ENCODE results near the gene LECT2.

LECT2 gene

GRCh38 chr5:135930949-135931295, 23.9 kb downstream of the LECT2 start:
- DNase-seq, result no peak

DNA sequence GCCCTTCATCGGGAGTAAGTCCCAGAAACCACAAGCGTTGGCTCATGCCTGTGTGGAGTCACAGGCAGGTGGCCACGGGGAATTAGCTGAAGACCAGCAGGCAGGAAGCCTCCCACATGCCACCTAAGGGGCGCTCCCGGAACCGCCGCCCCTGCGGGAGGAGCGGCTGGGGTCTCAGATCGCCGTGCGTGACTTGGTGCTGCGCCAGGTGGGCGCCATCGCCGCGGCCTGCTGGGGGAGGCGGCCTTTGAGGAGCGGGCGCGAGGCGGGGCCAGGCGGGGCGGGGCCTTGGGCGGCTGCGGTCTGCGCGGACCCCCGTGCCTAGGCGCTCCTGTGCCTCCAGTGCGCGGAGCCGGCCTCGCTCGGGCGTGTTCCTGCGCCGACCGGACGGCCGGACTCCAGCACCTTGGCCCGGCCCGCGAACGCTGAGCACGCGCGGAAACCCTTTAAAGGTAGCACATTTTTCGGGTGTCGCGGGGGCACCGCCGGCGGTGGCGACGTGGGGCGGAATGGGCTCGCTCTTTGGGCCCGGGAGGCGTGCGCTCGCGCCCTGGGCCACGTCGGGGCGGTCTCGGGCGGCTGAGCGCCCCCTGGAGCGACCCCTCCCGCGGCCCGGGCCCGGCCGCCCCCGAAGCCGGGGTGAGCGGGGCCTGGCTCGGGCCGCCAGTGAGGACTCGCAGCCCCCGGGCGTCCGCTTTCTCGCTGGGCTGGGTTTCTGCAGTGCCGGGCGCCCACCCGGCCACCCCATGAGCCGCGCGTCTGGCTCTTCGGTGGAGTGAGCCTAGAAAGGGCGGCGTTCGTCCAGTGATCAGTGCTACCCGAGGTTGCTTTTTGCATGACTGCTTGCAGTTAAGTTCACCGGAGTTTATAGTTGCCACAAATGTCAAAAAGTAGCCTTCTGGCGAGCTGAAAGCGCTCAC, 24.5 kb downstream of the LECT2 start:
- no peak for DNase-seq

DNA sequence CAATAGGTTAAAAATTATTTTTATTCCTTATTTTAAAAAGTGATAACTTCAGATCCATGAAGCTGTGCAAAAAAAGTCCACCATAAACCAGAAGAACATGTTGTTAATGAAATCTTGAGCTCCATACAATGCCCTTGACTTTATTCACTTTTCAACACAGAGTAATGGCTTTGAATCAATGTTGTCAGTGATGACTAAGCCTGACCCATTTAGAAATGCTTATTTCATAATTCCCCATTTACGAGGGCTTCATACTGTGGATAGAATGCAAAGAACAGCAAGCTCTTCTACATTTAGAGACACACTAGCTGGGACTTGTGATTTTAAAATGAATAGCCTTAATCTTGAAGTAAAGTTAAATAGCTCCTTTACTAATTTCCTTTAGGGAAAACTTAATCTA, 33.4 kb downstream of the LECT2 start:
- no peak for DNase-seq

DNA sequence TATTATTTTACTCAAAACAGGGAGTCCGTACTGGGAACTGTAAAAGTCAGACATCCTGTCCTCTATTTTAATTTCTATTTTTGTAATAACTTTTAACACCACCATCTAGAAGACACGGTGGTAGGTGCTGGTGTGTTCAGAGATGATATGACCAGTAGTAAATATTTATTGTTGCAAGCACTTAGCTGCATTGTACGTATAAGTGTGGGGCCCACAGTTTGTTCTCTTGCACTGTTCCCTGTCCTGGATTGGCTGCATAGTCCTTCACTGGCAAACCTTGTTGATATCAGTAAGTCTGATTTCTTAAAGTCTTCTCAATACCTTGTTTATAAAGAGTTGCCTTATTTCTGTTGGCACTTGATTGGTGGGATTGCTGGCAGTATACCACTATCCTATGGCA, 34.6 kb downstream of the LECT2 start:
- DNase-seq, result no peak

DNA sequence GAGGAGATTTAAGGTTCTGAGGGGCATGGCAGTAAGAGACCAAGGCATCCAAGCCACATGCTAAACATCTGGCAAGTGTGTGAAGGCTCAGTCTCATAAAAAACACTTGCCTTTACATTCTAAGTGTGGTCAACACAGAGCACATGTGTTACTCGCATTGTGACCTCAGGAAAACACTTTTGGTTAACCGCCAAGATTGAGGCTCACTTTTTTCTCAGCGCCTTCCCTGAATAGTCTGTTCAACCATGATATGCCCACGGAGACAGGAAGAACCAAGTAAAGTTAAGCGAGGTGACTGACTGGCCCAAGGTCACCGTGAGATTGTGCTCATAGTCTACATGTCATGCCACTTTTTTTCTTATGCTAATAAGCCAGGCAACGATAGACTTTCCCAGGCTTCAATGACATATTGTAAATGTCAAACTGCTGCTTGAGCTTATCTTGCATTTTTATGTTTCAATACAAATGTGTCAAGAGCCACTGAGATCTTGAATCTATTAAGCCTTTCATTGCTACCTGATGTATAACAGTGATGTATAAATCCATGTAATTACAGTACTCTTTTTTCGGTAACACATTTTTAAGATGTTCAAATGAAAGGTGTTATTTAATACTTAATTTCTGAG, 38.0 kb downstream of the LECT2 start:
- DNase-seq, result no peak

DNA sequence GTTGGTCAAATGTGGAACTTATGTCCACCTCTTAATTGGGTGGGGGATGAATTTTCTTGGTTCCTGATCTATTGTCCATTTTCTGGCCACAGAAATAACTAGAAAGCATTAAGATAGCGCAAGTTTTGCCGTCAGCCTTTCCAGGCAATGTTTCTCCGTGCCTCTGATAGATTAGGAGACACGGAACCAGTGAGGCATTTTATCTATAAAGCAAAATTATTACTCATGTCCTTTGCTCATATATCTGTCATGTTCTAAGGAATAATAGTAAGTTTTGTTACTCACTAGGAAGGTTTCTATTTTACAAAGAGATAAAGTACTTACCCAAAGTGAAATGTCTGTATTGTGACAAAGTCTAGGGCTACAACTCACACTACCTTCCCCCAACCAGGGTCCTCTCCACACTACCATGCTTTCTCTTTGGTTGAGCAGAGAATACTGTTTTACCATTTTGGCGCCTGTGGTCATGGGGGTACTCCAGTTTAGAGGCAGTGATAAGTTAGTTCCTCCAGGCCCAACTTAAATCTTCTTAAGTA, 39.2 kb downstream of the LECT2 start:
- DNase-seq, result no peak

GRCh38 chr5:135913713-135914626, 40.8 kb downstream of the LECT2 start:
- DNase-seq, result no peak

DNA sequence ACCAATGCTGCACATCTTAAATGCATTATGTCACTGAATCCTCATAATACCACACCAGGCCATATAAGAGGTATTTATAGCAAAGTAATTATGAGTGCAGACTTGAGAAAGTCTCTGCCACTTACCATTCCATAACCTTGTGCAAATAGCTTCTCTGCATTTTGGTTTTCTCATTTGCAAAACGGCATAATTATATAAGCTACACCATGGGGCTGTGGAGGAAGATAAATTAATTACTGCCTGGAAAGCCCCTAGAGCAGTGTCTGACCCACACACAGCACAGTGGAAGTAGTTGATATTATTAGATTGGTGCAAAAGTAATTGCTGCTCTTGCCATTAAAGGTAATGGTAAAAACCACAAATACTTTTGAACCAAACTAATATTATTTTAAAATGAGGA, 49.6 kb downstream of the LECT2 start:
- no peak for DNase-seq

GRCh38 chr5:135901633-135902032, 53.1 kb downstream of the LECT2 start:
- no peak for DNase-seq

- no peak for DNase-seq
Measured at GRCh38 chr5:135900276-135900675, 54.5 kb downstream of the LECT2 start.

- DNase-seq, result no peak
Measured at GRCh38 chr5:135898651-135899050, 56.1 kb downstream of the LECT2 start.
